CD4-positive, alpha-beta T cell treated with Interleukin-4 for 1 hour (primary cell): ENCODE measurements around the gene IRS1.

Experiments used
- DNase-seq, 2 donors: peaks; one replicate each; pipeline ENCODE4 v3.0.0-alpha.2; 2020 to 2022

IRS1 gene

GRCh38 chr2:226754821-226755604, 44.6 kb downstream of the IRS1 start:
- DNase-seq, result no peak

- DNase-seq, result no peak
Observed at GRCh38 chr2:226752887-226753286, 46.7 kb downstream of the IRS1 start.

GRCh38 chr2:226747288-226747687, 52.3 kb downstream of the IRS1 start:
- no peak for DNase-seq

- no peak for DNase-seq
Observed at GRCh38 chr2:226746196-226746800, 53.3 kb downstream of the IRS1 start.

- no peak for DNase-seq
Observed at GRCh38 chr2:226743915-226744314, 55.7 kb downstream of the IRS1 start.

- DNase-seq, result no peak
Observed at GRCh38 chr2:226742347-226742746, 57.3 kb downstream of the IRS1 start.

GRCh38 chr2:226740039-226740648, 59.5 kb downstream of the IRS1 start:
- no peak for DNase-seq

- DNase-seq, result no peak
Observed at GRCh38 chr2:226739545-226740030, 60.0 kb downstream of the IRS1 start.

GRCh38 chr2:226738821-226739544, 60.6 kb downstream of the IRS1 start:
- no peak for DNase-seq

GRCh38 chr2:226738191-226738820, 61.3 kb downstream of the IRS1 start:
- DNase-seq, result no peak

- DNase-seq, result no peak
Observed at GRCh38 chr2:226736382-226736781, 63.2 kb downstream of the IRS1 start.

- no peak for DNase-seq
Observed at GRCh38 chr2:226733927-226734564, 65.6 kb downstream of the IRS1 start.

GRCh38 chr2:226733189-226733858, 66.3 kb downstream of the IRS1 start:
- no peak for DNase-seq

- no peak for DNase-seq
Observed at GRCh38 chr2:226732478-226733188, 67.0 kb downstream of the IRS1 start.

GRCh38 chr2:226730481-226730880, 69.1 kb downstream of the IRS1 start:
- DNase-seq, result no peak

GRCh38 chr2:226728996-226729395, 70.6 kb downstream of the IRS1 start:
- DNase-seq, result no peak

GRCh38 chr2:226727251-226727650, 72.4 kb downstream of the IRS1 start:
- no peak for DNase-seq

GRCh38 chr2:226726546-226726945, 73.1 kb downstream of the IRS1 start:
- DNase-seq, result no peak

GRCh38 chr2:226725126-226725860, 74.3 kb downstream of the IRS1 start:
- no peak for DNase-seq

GRCh38 chr2:226721541-226721940, 78.1 kb downstream of the IRS1 start:
- DNase-seq, result no peak
